Subcutaneous abdominal adipose tissue (tissue), 5 donors: ENCODE results near the gene CAMK2A.
"Not testable (repeated sequence)": the region's sequence is repeated elsewhere in the genome, so short reads cannot be mapped to it uniquely, and the experiment has no call there.

Experiments used
- H3K27ac ChIP-seq: one replicate; pipeline ENCODE4 v1.7.0; 2013; ENCODE audit warnings: low read depth, mild to moderate bottlenecking, inconsistent platforms, low read length, moderate library complexity
- H3K27me3 ChIP-seq, 5 donors: one replicate each; pipeline ENCODE4 v1.7.0; 2013; ENCODE audit warnings: low read length in 5 of 5, inconsistent platforms in 1 of 5; ENCODE audit not compliant: control insufficient read depth in 5 of 5, insufficient read depth in 4 of 5
- H3K36me3 ChIP-seq, 5 donors: one replicate each; pipeline ENCODE4 v1.7.0; 2013; ENCODE audit warnings: low read length in 5 of 5; ENCODE audit not compliant: control insufficient read depth in 5 of 5, insufficient read depth in 5 of 5
- H3K4me1 ChIP-seq, 5 donors: one replicate each; pipeline ENCODE4 v1.7.0; 2013; ENCODE audit warnings: low read length in 5 of 5, mild to moderate bottlenecking in 3 of 5, moderate library complexity in 1 of 5; ENCODE audit not compliant: control insufficient read depth in 5 of 5, insufficient read depth in 5 of 5
- H3K4me3 ChIP-seq, 5 donors: one replicate each; pipeline ENCODE4 v1.7.0; 2013; ENCODE audit warnings: low read length in 5 of 5, low read depth in 1 of 5
- H3K9ac ChIP-seq, 5 donors: one replicate each; pipeline ENCODE4 v1.7.0; 2013; ENCODE audit warnings: low read length in 5 of 5, mild to moderate bottlenecking in 4 of 5, moderate library complexity in 3 of 5
- H3K9me3 ChIP-seq, 5 donors: one replicate each; pipeline ENCODE4 v1.7.0; 2013; ENCODE audit warnings: low read length in 5 of 5; ENCODE audit not compliant: control insufficient read depth in 5 of 5
- donor health status: healthy.
- donor health status: healthy.
- donor health status: healthy.
- donor health status: healthy.
- donor health status: healthy.

CAMK2A gene

GRCh38 chr5:150239794-150240122 is 49.8 kb downstream of the CAMK2A start:
- H3K27me3 ChIP-seq = peaks cover 0 to 3% (median 0%) of the 10 kb centered on the region in 5 donors
- H3K4me1 ChIP-seq = peaks cover 0 to 4% (median 0%) of the 10 kb centered on the region in 5 donors
- H3K9ac ChIP-seq = no peak overlapping the region
- H3K4me3 ChIP-seq = no peak overlapping the region
- no peak overlapping the region for H3K27ac ChIP-seq
- no peaks in the 10 kb centered on the region for H3K36me3 ChIP-seq
- no peaks in the 10 kb centered on the region for H3K9me3 ChIP-seq

DNA sequence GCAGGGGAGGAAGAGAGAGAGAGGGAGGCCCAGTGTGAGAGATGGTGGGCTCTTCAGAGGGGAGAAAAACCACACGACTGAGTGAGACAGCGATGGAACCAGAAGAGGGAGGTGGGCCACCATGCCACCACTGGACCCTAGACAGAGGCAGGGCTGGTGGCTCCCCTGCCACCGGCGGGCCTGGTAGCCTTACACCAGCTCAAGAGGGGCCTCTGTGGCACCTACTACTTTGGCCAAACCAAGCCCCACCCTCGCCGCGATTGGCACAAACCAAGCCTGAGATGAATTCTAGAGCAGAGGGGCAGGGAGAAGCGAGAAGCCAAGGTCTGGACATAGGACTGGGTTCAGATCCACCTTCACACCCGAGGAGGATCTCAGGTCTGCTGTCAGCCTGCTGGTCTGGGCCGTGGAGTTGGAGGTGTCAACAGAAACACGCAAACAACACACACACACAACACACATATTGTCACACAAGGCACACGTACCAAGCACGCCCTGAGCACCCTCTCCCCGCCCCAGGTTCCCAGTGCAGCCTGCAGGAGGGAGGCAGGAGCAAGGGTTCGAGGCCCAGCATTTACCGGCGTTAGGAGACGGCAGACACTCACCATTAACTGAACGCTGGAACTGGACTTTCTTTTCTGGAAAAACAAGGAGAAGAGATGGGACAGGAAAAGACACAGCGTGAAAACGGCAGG is 50.3 kb downstream of the CAMK2A start:
- H3K4me3 ChIP-seq = no peak overlapping the region
- H3K9ac ChIP-seq = no peak overlapping the region
- peaks cover 0 to under 1% (median 0%) of the 10 kb centered on the region in 5 donors for H3K27me3 ChIP-seq
- H3K27ac ChIP-seq = no peak overlapping the region
- H3K36me3 ChIP-seq = no peaks in the 10 kb centered on the region
- no peaks in the 10 kb centered on the region for H3K9me3 ChIP-seq
- H3K4me1 ChIP-seq = peaks cover 0 to 4% (median 0%) of the 10 kb centered on the region in 5 donors

GRCh38 chr5:150238646-150239045 is 50.9 kb downstream of the CAMK2A start:
- H3K4me1 ChIP-seq = peaks cover 0 to 8% (median 0%) of the 10 kb centered on the region in 5 donors
- H3K4me3 ChIP-seq = no peak overlapping the region
- H3K36me3 ChIP-seq = no peaks in the 10 kb centered on the region
- no peaks in the 10 kb centered on the region for H3K27me3 ChIP-seq
- H3K27ac ChIP-seq = no peak overlapping the region
- H3K9me3 ChIP-seq = no peaks in the 10 kb centered on the region
- H3K9ac ChIP-seq = no peak overlapping the region

GRCh38 chr5:150236981-150237754 is 52.4 kb downstream of the CAMK2A start:
- Histone ChIP-seq H3K4me3 (no peak overlapping the region), H3K36me3 (no peaks in the 10 kb centered on the region), H3K9ac (no peak overlapping the region), H3K27me3 (no peaks in the 10 kb centered on the region), H3K27ac (no peak overlapping the region), H3K4me1 (peaks cover 0 to 8% (median 0%) of the 10 kb centered on the region in 5 donors), H3K9me3 (no peaks in the 10 kb centered on the region)

DNA sequence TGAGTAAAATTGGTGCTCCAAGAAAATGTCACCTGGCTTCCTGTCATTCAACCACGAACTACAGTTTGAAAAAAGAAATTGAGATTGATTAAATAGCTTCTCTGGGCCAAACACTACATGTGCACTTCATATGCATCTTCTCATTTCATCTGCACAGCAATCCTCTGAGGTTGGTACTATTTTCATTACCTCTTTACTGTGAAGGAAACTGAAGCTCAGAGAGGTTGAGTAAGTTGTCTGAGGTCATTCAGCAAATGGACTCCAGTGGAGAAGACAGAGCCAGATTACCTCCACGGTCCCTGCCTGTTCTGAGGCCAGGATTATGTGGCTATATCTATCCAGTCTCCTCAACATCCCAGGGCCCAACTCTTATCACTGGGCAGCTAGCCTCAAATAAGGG is 53.3 kb downstream of the CAMK2A start:
- Histone ChIP-seq H3K4me3 (no peak overlapping the region), H3K9me3 (no peaks in the 10 kb centered on the region), H3K9ac (no peak overlapping the region), H3K27me3 (no peaks in the 10 kb centered on the region), H3K27ac (no peak overlapping the region), H3K4me1 (peaks cover 0 to 8% (median 0%) of the 10 kb centered on the region in 5 donors), H3K36me3 (no peaks in the 10 kb centered on the region)

DNA sequence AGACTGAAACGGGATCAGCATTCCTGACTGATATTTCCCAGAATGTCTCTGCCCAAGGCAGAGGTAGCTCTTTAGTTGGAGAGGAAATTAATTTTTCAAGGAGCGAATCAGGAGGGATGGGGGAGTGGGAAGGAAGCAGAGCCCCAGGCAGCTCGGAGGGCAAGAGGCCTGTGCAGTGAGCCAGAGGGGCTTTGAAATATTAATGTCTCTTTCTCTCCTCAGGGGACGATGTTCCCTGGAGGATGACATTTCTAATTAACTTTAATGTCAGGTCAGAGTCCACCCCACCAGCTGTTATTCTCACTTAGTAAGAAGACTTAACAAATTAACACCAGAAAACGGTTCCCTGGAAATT is 54.1 kb downstream of the CAMK2A start:
- Histone ChIP-seq H3K4me3 (no peak overlapping the region), H3K27ac (no peak overlapping the region), H3K4me1 (peaks cover 0 to 8% (median 0%) of the 10 kb centered on the region in 5 donors), H3K27me3 (no peaks in the 10 kb centered on the region), H3K36me3 (no peaks in the 10 kb centered on the region), H3K9ac (no peak overlapping the region), H3K9me3 (no peaks in the 10 kb centered on the region)

DNA sequence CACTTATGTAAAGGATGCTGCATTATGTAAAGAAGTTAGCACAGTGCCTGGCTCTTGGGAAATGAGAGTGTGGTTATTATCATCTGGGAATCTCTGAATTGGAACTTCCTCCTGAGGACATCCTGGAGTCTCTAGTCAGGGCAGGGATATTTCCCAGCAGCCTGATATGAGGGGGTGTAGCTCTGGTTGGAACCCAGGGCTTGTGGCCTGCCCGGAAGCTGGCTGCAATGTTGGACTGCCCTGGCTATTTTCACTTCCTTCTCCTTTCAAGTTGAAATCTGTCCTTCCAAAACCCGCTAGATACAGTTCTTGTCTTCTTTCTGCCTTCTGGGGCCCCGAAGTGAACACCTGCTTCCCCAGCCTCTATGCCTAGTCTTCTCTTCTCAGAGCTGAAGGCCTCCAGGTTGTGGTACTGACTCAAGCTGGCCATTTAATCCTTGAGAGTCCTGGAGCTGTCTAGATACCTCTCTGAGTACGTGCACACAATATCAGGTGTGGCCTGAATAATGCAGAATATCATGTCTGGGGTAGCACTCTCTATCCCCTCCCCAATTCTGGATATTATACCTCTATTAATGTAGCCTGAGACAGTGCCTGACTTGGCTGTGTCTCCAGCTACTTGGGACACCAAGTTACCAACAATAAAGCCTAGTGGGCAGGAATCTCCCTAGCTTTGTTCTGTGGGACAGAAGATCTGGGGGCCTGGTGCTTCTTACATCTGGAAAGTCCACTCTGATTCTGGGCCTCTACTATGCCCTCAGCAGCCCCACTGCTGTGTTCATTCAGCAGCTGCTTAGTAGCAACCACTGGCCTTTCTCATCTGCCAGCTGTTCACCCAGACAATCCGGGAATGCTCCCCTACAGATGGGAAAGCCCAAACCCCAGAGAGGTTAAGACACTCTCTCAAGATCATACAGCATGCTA is 54.7 kb downstream of the CAMK2A start:
- H3K4me1 ChIP-seq = peaks cover 0 to 8% (median 0%) of the 10 kb centered on the region in 5 donors
- H3K9ac ChIP-seq = no peak overlapping the region
- H3K4me3 ChIP-seq = no peak overlapping the region
- no peaks in the 10 kb centered on the region for H3K36me3 ChIP-seq
- H3K9me3 ChIP-seq = no peaks in the 10 kb centered on the region
- no peaks in the 10 kb centered on the region for H3K27me3 ChIP-seq
- H3K27ac ChIP-seq = no peak overlapping the region

GRCh38 chr5:150233706-150234105 is 55.9 kb downstream of the CAMK2A start:
- H3K27ac ChIP-seq, H3K27me3 ChIP-seq, H3K9ac ChIP-seq, H3K4me3 ChIP-seq, H3K9me3 ChIP-seq, H3K36me3 ChIP-seq, H3K4me1 ChIP-seq: not testable (repeated sequence)

DNA sequence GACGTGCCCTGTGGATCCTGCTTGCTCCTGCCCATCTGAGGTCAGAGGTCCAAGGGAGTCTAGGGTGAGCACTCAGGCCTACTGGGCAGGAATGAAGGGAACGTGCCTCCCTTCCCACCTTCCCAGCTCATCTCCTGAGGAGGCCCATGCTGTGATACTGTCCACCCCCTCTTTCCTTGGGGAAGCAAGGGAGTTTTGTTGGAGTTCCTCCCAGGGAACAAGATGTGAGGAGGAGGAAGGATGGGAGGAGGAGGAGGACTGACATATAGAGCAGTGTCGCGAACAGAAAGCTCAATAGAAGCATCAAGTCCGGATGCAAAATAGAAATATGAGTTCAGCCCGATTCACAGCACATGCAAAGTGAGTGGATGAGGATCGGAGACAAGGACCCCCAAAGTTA is 58.7 kb downstream of the CAMK2A start:
- Histone ChIP-seq H3K4me3 (no peak overlapping the region), H3K27me3 (no peaks in the 10 kb centered on the region), H3K27ac (no peak overlapping the region), H3K36me3 (no peaks in the 10 kb centered on the region), H3K4me1 (peaks cover 0 to 8% (median 0%) of the 10 kb centered on the region in 5 donors), H3K9me3 (no peaks in the 10 kb centered on the region), H3K9ac (no peak overlapping the region)

- Histone ChIP-seq H3K36me3 (no peaks in the 10 kb centered on the region), H3K9me3 (no peaks in the 10 kb centered on the region), H3K27me3 (no peaks in the 10 kb centered on the region), H3K4me1 (peaks cover 0 to 6% (median 0%) of the 10 kb centered on the region in 5 donors), H3K4me3 (no peak overlapping the region), H3K27ac (no peak overlapping the region), H3K9ac (no peak overlapping the region)
Observed at GRCh38 chr5:150229571-150229970, 60.0 kb downstream of the CAMK2A start.
